Measurements from ENCODE around the gene GAS2L2. TPM values are rescaled to one million over a fixed set of nuclear protein-coding genes. Genes with fewer than 3 reads are reported as not detected.

Gene GAS2L2
- total RNA-seq, 1 donor from 2014 or later: not detected

GRCh38 chr17:35700150-35700549 lies 52.9 kb downstream of the GAS2L2 start:
- no peak for DNase-seq (ENCODE audit: low read depth)
- TF ChIP-seq CTCF (conservative IDR thresholded peaks at IDR 0.05; ENCODE audit: low read depth, low read length): no peak
- no peak overlapping the region for H3K4me3 ChIP-seq (ENCODE audit: low read depth, low read length)

- DNase-seq (ENCODE audit: low read depth): no peak
- TF ChIP-seq CTCF (conservative IDR thresholded peaks at IDR 0.05; ENCODE audit: low read depth, low read length): no peak
- H3K4me3 ChIP-seq (ENCODE audit: low read depth, low read length): no peak overlapping the region
Observed at GRCh38 chr17:35698800-35699199, 54.2 kb downstream of the GAS2L2 start.

- TF ChIP-seq CTCF (conservative IDR thresholded peaks at IDR 0.05; ENCODE audit: low read depth, low read length): no peak
- H3K4me3 ChIP-seq (ENCODE audit: low read depth, low read length): no peak overlapping the region
- DNase-seq (ENCODE audit: low read depth): no peak
Observed at GRCh38 chr17:35695613-35696012, 57.4 kb downstream of the GAS2L2 start.

- TF ChIP-seq CTCF (conservative IDR thresholded peaks at IDR 0.05; ENCODE audit: low read depth, low read length): no peak
Observed at GRCh38 chr17:35694906-35695305, 58.1 kb downstream of the GAS2L2 start.

More at GRCh38 chr17:35694906-35695305, 58.1 kb downstream of the GAS2L2 start:
- no peak overlapping the region for H3K4me3 ChIP-seq (ENCODE audit: low read depth, low read length)
- DNase-seq (ENCODE audit: low read depth): no peak

Other genes starting within 250 kb of the GAS2L2 start
- gene SLFN12L, start 215.6 kb downstream of the GAS2L2 start, total RNA-seq: not detected in 2 replicates
- not detected in 2 replicates for gene SLFN14, start 192.4 kb downstream of the GAS2L2 start, total RNA-seq
- gene PEX12, start 174.7 kb downstream of the GAS2L2 start, total RNA-seq: 2.0 and 4.2 TPM in 2 replicates
- gene AP2B1, start 165.9 kb downstream of the GAS2L2 start, total RNA-seq: 134 and 142 TPM in 2 replicates
- gene RASL10B, start 21.6 kb downstream of the GAS2L2 start, total RNA-seq: 0.92 and 1.6 TPM in 2 replicates
- gene C17orf50, start 7.6 kb upstream of the GAS2L2 start, total RNA-seq: 1.0 TPM in 1 of 2 replicates, not detected in the other
- not detected in 2 replicates for gene MMP28, start 42.4 kb upstream of the GAS2L2 start, total RNA-seq
- gene TAF15, start 56.2 kb upstream of the GAS2L2 start, total RNA-seq: 17.3 and 28.1 TPM in 2 replicates
- not detected in 2 replicates for gene HEATR9, start 115.7 kb upstream of the GAS2L2 start, total RNA-seq
- gene CCL5, start 127.1 kb upstream of the GAS2L2 start, total RNA-seq: not detected in 2 replicates
- gene RDM1, start 177.5 kb upstream of the GAS2L2 start, total RNA-seq: 2.8 and 4.0 TPM in 2 replicates
- not detected in 2 replicates for gene LYZL6, start 190.5 kb upstream of the GAS2L2 start, total RNA-seq
- not detected in 2 replicates for gene CCL16, start 228.3 kb upstream of the GAS2L2 start, total RNA-seq
- gene CCL14, start 233.5 kb upstream of the GAS2L2 start, total RNA-seq: not detected in 2 replicates
- gene CCL15, start 248.3 kb upstream of the GAS2L2 start, total RNA-seq: not detected in 2 replicates

All from epithelial cell of proximal tubule (primary cell).